ENCODE measurements around the gene ZNF230. TPM values are rescaled to one million over a fixed set of nuclear protein-coding genes. Genes with fewer than 3 reads are reported as not detected.

Gene ZNF230
- total and polyA plus RNA-seq, 2 of the 4 experiments (the other 2 are of a cell fraction): 1.5 to 3.4 TPM

DNA sequence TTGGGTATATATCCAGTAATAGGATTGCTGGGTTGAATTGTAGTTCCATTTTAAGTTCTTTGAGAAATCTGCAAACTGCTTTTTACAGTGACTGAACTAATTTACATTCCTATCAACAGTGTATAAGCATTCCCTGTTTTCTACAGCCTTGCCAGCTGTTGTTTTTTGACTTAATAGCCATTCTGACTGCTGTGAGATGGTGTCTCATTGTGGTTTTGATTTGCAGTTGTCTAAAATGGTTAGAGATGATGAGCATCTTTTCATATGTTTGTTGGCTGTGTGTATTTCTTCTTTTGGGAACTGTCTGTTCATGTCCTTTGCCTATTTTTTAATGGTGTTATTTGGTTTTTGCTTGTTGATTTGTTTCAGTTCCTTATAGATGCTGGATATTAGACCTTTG lies 18.5 kb downstream of the ZNF230 start:
- no peak overlapping the region for H2BK20ac ChIP-seq (ENCODE audit: low read depth, low read length)
- ChIA-PET CTCF (no interaction called here), POLR2A (ENCODE audit: unreplicated experiment) (no interaction called here)
- no peaks in the 10 kb centered on the region for H3K9me3 ChIP-seq (ENCODE audit: control insufficient read depth, insufficient read depth, low read length)
- H2BK15ac ChIP-seq (ENCODE audit: low read depth, low read length): no peak overlapping the region
- dilution Hi-C loops (cut with HindIII; ENCODE audit: low sequenced_read_pairs, unreplicated experiment) (no loop called here), intact Hi-C loops (cut with micrococcal nuclease) (no loop called here), in situ Hi-C loops (cut with MboI; ENCODE audit: low sequenced_read_pairs) (no loop called here)
- H3K56ac ChIP-seq (ENCODE audit: extremely low read depth, insufficient read depth, low read length): no peak overlapping the region
- no peaks in the 10 kb centered on the region for H3K36me3 ChIP-seq (ENCODE audit: control insufficient read depth, insufficient read depth, low read length)
- H3K4me2 ChIP-seq (ENCODE audit: low read depth, low read length): no peak overlapping the region
- no peak overlapping the region for H2BK5ac ChIP-seq (ENCODE audit: low read depth, low read length, poor library complexity, severe bottlenecking)
- no peak overlapping the region for H4K8ac ChIP-seq (ENCODE audit: low read depth in 2 of 2, low read length in 2 of 2)
- no peak overlapping the region for H3K27ac ChIP-seq (ENCODE audit: insufficient read depth, low read length)
- no peak overlapping the region for H3K4ac ChIP-seq (ENCODE audit: low read depth, low read length)
- H3K23ac ChIP-seq (ENCODE audit: low read depth, low read length): no peak overlapping the region
- no peak overlapping the region for H3K4me3 ChIP-seq (ENCODE audit: insufficient read depth, low read depth, low read length)
- no peaks in the 10 kb centered on the region for H3K27me3 ChIP-seq (ENCODE audit: control insufficient read depth, insufficient read depth, low read length)
- H2AK9ac ChIP-seq (replicated peaks; ENCODE audit: low read depth, low read length, poor library complexity): no peak overlapping the region
- ATAC-seq (ENCODE audit: low read depth) (no peak), DNase-seq (no peak)
- no peak for TF ChIP-seq RCOR1 (IDR thresholded peaks at IDR 0.05; ENCODE audit: insufficient replicate concordance, low read length)
- no peak for TF ChIP-seq MXI1 (IDR thresholded peaks at IDR 0.05; ENCODE audit: borderline replicate concordance, low read depth, low read length)
- TF ChIP-seq RFX5 (IDR thresholded peaks at IDR 0.05; ENCODE audit: low read depth, low read length): no peak
- no peak for TF ChIP-seq SMC3 (IDR thresholded peaks at IDR 0.05; ENCODE audit: low read depth, low read length)
- TF ChIP-seq, protein P1, sequence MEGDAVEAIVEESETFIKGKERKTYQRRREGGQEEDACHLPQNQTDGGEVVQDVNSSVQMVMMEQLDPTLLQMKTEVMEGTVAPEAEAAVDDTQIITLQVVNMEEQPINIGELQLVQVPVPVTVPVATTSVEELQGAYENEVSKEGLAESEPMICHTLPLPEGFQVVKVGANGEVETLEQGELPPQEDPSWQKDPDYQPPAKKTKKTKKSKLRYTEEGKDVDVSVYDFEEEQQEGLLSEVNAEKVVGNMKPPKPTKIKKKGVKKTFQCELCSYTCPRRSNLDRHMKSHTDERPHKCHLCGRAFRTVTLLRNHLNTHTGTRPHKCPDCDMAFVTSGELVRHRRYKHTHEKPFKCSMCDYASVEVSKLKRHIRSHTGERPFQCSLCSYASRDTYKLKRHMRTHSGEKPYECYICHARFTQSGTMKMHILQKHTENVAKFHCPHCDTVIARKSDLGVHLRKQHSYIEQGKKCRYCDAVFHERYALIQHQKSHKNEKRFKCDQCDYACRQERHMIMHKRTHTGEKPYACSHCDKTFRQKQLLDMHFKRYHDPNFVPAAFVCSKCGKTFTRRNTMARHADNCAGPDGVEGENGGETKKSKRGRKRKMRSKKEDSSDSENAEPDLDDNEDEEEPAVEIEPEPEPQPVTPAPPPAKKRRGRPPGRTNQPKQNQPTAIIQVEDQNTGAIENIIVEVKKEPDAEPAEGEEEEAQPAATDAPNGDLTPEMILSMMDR (conservative IDR thresholded peaks at IDR 0.05; ENCODE audit: low read depth, low read length): no peak
- no peak for TF ChIP-seq POLR2A (IDR thresholded peaks at IDR 0.05; ENCODE audit: low read depth, low read length)
- no peak for TF ChIP-seq BHLHE40 (IDR thresholded peaks at IDR 0.05; ENCODE audit: low read depth, low read length)
- no peak for TF ChIP-seq RAD21 (IDR thresholded peaks at IDR 0.05; ENCODE audit: low read length)
- TF ChIP-seq CEBPB (IDR thresholded peaks at IDR 0.05; ENCODE audit: low read depth, low read length): no peak
- TF ChIP-seq MAFK (IDR thresholded peaks at IDR 0.05; ENCODE audit: low read depth, low read length): no peak
- TF ChIP-seq MAZ (IDR thresholded peaks at IDR 0.05; ENCODE audit: borderline replicate concordance, low read depth, low read length): no peak
- H4K91ac ChIP-seq (ENCODE audit: insufficient read depth, low read depth, low read length): no peak overlapping the region
- H4K20me1 ChIP-seq (ENCODE audit: insufficient read depth, low read length): no peaks in the 10 kb centered on the region
- H2AK5ac ChIP-seq (ENCODE audit: low read depth, low read length): no peak overlapping the region
- H3K18ac ChIP-seq (ENCODE audit: low read depth, low read length): no peak overlapping the region
- H2BK120ac ChIP-seq (ENCODE audit: low read depth, low read length): no peak overlapping the region
- H2AFZ ChIP-seq (replicated peaks; ENCODE audit: low read length, poor library complexity): no peak overlapping the region
- H3K9ac ChIP-seq (ENCODE audit: low read depth, low read length): no peak overlapping the region
- H4K5ac ChIP-seq (ENCODE audit: low read depth, low read length): no peak overlapping the region
- H3K14ac ChIP-seq (replicated peaks; ENCODE audit: low read depth, low read length): no peak overlapping the region
- H3K79me1 ChIP-seq (ENCODE audit: low read depth in 1 of 2, low read length in 2 of 2): peaks cover 4 to 15% of the 10 kb centered on the region in 2 experiments
- BruUV-seq (replicated peaks): no TSS peak
- H3K9me1 ChIP-seq (ENCODE audit: insufficient read depth, low read length): peaks cover 8% of the 10 kb centered on the region; the same call in 1 of the 2 replicates
- H3K4me1 ChIP-seq (ENCODE audit: control insufficient read depth, insufficient read depth, low read length): no peaks in the 10 kb centered on the region; the same call in 1 of the 2 replicates

Measured in IMR-90 (cell line).